Measurements from ENCODE around the gene SIX4.

SIX4 gene

DNA sequence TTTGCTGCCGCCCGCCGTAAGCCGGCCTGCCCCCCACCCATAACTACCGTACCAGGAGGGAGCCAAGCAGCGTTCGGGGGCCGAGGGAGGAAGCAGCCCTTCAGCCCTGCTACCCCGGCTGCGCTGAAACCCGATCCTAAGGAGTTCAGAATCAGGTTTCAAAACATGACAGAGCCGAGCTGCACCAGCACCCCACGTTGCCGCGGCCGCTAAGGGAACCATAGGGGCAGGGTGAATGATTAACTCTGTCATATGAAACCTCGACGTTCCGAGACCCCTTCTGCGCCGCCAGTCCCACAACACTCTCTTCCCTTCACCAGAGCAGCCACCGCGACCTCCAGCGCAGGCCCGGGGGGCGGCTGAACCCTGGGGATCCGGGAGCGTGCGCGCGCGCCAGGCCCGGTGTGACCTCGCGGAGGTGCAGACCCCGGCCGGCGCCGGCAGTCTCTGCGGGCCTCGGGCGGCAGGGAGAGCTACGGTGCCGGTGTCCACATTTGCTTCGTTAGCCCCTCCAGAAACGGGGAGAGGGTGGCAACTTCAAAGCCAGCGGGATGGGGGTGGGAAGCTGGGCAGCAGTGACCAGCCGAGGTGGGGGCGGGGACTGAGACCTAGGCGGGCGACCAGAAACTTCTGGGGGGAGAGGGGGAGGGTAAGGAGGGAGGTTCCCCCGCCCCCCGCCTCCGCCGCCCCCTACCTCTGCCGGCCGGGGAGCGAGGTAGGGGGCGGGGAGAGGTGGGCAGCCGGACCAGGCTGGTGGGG is 1.6 kb downstream of the SIX4 start:
- in situ Hi-C loops (cut with HindIII; ENCODE audit: low sequenced_read_pairs), result no loop called here

DNA sequence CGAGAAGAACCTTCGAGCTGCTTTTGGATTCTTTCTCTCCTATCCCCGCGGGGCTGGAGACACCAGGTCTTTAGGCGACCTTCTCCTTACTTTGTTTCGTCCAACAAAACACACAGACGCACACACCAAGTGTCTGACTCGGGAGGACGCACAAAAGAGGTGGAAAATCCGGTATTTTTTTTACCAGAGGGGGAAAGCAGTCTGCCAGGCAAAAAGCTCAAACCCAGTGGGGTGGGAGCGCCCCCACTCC is 2.1 kb downstream of the SIX4 start:
- in situ Hi-C loops (cut with HindIII; ENCODE audit: low sequenced_read_pairs), result no loop called here

DNA sequence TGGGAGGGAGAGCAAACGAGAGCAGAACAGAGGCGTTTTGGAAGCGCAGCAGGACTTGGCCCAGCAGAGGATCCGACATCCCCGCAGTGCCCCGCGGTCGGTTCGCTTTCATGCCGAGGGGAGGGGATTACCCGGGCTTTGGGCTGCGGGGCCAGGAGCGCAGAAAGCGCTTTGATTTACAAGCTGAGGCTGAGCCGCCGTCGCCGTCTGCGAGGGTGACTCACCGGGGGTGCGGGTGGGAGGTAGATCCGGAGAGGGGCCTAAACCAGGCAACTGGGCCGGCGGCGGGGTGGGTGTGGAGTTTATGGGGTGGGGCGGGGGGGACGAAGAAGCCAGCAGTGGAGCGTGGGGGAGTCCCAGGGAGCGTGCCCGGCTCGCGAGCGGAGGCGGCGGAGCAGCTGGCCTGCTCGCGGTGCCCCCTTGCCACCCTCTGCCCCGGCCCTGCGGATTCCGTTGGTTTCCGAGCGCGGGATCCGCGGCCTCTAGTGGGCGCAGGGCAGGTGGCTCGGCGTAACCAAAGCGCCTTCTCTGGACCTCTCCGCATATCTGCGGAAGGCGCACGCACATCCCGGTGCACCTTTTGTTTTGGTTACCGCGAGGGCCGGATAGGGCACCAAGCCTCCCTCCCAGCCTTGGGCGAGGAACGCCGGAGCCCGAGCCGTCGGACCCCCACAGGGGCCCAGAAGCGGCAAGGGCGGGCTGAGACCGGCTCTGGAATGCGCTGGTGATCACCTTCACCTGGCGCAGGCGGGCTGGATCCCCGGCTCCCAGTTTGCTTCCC is 2.6 kb downstream of the SIX4 start:
- in situ Hi-C loops (cut with HindIII; ENCODE audit: low sequenced_read_pairs), result no loop called here

DNA sequence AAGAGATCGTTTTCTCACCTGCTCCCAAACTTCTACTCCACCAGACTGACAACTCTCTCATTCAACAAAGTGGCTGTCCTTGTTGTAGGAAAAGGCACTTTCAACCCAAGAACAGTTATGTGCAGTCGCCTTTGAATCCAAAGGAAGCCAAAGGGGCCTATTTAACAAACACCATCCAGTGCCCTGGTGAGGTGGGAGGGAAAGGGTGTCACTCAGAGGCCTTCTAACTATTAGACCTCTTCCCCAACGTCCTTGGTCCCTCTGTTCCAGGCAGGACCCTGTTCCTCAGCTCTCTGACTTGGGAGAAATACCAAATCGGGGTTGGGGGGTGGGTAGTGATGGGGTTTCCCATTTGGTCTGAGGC is 3.2 kb downstream of the SIX4 start:
- in situ Hi-C loops (cut with HindIII; ENCODE audit: low sequenced_read_pairs), result no loop called here

DNA sequence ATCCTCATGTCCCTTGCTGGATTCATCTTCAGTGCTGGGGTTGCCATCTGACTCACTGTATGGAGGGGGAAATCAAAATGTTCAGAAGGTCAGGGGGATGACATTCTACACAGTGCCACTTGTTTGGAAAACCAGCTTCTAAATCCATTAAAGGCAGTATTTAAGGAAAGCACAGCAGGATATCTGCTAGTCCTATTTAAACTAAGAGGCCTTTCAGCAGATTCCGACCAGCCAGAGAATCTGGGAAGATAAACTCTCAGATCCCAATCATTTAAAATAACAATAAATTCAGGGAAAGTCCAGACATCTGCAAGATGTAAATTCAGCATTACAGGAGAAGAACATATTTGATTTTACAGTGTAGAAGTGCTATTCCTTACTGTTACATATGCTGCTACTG is 3.8 kb downstream of the SIX4 start:
- in situ Hi-C loops (cut with HindIII; ENCODE audit: low sequenced_read_pairs), result no loop called here

DNA sequence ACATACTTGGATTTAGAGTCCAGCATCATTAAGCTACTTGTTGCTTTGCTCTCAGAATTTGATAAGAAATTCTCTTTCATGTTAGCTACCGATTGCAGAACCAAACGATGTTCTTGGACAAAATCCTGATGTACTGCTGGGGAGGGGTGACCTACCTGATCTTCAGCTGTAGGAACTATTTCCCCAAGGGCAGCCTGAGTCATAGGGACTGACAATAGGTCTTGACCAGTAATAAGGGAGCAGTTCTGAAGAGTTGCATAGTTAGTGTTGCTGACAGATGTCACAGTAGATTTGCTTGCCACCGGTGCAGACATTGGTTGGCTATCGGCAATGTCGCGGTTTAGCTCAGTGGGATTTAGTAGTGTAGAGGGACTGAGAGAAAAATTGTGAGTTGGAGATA is 10.6 kb downstream of the SIX4 start:
- in situ Hi-C loops (cut with HindIII; ENCODE audit: low sequenced_read_pairs), result no loop called here

DNA sequence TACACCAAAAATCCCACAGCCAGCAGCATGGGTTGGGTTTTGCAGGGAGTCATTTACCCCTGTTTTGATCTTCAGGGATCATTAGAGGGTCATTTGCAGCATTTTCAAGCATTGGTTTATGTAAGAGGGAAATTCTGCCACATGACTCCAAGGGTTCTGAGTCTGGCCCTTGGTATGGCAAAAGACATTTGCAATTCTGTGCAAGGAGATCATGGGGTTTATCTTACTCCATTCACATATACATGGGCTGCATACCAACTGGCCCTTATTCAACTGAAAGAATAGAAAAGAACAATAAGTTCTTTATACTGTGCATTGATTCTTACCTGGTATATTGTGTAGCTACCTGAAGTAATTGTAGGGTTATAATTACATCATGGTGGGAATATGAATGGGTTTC is 13.7 kb downstream of the SIX4 start:
- in situ Hi-C loops (cut with HindIII; ENCODE audit: low sequenced_read_pairs), result no loop called here

DNA sequence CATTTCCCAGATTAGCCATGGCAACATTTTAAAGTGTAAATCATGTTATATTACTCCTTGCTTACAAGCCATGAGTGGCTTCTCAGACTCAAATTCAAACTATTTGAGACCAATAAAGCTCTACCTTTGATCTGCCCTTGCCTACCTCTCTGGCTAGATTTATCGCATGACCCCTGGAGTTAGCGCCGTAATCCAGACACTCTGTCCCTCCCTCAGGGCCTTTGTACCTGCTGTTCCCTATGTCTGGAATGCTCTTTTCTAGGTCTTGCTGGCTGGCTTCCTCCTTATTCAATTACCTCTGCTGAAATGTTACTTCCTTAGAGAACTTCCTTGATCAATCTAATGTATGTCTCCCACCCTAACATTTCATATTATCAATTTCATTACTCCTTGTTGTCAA is 16.3 kb downstream of the SIX4 start:
- in situ Hi-C loops (cut with HindIII; ENCODE audit: low sequenced_read_pairs), result no loop called here

DNA sequence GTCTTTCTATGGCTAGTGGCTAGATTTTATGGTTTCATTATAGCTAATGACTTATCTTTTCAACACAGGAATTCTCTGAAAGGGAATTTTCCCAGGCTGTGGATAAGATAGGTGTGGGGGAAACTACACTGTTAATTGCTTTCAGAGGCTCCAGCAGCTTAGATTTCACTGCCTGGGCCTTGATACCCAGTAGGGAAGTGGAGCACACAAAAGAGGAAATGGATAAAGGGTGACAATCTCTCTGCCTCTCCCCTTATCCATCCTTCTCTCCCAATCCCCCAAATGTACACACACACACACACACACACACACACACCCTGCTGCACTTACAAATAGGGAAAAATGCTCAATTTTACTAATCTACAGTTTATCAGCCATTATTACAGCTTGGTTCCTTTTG is 19.1 kb downstream of the SIX4 start:
- in situ Hi-C loops (cut with HindIII; ENCODE audit: low sequenced_read_pairs), result no loop called here

DNA sequence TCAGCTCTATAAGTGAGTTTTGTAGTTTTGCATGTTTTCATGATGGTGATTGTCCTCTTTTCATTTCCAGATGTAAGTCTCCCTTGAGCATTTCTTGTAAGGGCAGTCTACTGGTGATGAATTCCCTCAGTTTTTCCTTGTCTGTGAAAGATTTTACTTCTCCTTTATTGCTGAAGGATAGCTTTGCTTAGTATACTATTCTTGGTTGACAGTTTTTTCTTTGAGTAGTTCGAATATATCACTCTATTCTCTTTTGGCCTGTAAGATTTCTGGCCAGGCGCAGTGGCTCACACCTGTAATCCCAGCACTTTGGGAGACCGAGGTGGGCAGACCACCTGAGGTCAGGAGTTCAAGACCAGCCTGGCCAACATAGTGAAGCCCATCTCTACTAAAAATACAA is 23.6 kb downstream of the SIX4 start:
- in situ Hi-C loops (cut with HindIII; ENCODE audit: low sequenced_read_pairs), result no loop called here

DNA sequence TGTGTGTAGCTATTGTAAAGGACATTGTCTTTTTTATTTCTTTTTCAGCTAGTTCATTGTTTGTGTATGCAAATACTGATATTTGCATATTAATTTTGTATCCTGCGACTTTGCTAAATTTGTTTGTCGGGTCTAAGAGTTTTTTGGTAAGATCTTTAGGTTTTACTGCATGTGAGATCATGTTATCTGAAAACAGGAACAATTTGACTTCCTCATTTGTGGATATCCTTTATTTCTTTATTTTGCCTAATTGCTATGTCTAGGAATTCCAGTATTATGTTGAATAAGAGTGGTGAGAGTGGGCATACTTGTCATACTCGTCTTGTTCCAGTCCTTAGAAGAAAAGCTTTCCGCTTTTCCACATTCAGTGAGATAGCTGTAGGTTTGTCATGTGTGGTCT is 28.8 kb downstream of the SIX4 start:
- in situ Hi-C loops (cut with HindIII; ENCODE audit: low sequenced_read_pairs), result no loop called here

DNA sequence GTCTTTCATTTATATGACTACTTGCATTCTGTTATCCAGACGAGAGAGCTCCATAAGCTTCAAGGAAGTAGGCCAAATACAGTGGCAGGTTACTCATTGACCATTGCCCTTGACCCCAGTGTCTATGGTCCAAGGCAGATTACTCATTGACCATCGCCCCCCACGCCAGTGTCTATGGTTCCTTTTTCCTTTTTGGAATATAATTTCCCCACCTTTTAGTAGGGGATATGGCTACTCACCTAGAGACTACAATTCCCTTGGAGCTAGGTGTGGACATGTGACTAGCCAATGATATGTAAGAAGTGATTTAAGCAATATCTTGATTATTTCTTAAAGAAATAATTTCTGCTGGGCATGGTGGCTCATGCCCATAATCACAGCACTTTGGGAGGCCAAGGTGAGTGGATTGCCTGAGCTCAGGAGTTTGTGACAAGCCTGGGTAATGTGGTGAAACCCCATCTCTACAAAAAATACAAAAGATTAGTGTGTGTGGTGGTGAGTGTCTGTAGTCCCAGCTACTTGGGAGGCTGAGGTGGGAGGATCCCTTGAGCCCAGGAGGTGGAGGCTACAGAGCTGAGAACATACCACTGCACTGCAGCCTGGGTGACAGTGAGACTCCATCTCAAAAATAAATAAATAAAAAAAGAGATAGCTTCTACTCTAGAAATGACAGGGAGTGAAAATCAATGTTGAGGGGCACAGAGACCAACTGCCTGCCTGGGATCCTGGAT is 32.6 kb downstream of the SIX4 start:
- in situ Hi-C loops (cut with HindIII; ENCODE audit: low sequenced_read_pairs), result no loop called here

DNA sequence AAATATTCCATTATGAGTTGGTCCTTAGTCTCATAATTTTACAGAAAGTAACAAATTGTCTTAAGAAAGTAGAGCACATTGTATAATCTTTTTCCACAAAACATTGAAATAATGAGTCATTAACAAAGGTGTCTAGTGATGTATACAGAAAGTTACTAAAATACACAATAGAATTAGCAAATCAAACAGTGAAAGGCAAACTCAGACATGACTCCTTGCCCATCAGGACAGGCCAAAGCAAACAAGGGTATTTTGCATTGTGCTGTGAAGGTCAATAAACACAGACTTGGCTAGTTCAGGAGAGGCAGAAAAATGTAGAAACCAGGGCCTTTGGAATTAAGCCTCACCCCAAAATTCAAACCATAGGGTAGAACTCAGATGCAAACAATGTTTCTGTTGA is 37.3 kb downstream of the SIX4 start:
- in situ Hi-C loops (cut with HindIII; ENCODE audit: low sequenced_read_pairs), result no loop called here

DNA sequence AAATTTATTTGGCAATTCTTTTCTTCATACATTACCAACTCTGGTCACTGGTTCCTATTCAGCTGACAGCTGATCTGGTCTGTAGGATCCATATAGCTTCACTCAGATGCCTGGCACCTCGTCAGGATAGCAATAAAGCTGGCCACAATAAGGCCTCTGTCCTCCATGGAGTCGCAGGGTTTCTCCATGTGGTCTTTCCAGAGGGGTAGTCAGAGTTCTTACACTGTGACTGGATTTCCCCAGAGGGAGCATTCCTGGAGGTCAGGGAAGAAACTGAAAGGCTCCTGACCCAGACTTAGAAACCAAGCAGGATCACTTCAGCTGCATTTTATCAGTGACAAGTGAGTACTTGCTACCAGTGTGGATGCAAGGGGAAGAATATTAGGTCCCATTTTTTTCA is 39.9 kb downstream of the SIX4 start:
- in situ Hi-C loops (cut with HindIII; ENCODE audit: low sequenced_read_pairs), result no loop called here

DNA sequence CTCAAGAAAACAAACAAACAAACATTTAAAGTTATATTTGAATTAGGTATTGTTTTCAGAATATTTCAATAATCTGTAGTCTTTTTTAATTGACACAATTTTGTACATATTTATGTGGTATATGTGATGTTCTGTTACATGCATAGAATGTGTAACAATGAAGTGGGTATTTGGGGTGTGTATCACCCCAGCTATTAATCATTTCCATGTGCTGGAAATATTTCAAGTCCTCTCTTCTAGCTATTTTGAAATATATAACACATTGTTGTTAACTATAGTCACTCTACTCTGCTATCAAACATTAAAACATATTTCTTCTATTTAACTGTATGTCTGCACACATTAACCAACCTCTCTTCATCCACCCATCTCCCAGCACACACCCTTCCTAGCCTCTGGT is 42.9 kb downstream of the SIX4 start:
- in situ Hi-C loops (cut with HindIII; ENCODE audit: low sequenced_read_pairs), result no loop called here

DNA sequence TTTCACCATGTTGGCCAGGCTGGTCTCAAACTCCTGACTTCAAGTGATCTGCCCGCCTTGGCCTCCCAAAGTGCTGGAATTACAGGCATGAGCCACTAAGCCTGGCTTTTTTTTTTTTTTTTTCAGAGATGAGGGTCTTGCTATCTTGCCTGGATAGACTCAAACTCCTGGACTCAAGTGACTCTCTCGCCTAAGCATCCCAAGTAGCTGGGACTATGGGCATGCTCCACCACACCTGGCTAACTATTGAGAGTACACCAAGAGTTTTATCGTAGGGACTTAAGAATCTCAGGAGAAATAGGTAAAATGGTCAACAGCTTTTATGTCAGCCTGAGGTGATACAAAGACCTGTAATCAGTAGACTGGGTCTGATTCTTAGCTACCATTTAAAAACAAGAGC is 43.6 kb downstream of the SIX4 start:
- in situ Hi-C loops (cut with HindIII; ENCODE audit: low sequenced_read_pairs), result no loop called here

DNA sequence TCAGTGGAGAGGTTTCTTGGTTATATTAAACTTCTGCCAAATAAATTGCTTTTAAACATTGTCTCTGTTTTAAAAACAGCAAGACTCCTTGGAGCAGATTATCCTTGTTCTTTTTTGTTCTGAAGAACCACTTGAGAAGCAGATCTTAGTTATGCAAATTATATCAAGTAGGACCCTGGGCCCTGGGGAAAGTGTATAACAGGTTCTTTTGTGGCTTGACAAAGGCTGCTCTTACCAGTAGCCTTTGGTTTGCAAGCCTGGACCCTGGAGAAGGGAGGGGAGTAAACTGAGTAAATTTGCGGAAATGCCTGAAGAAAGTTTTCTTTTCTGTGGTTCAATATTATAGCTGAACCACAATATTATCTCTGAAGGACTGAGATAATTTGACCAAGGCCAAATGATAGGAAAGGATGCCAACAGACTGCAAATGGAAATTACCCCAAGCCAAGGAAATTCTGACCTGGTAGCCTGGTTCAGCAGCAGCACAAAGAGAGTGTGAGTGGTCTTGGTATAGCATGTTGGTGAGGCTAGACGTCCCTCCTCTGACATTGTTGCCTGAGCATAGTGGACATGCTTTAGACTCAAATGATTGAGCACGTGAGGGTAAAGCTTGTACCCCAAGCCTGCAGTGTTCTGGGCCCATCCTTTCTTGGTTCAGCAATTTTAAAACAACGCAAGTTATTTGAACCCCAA is 44.4 kb downstream of the SIX4 start:
- in situ Hi-C loops (cut with HindIII; ENCODE audit: low sequenced_read_pairs), result no loop called here

DNA sequence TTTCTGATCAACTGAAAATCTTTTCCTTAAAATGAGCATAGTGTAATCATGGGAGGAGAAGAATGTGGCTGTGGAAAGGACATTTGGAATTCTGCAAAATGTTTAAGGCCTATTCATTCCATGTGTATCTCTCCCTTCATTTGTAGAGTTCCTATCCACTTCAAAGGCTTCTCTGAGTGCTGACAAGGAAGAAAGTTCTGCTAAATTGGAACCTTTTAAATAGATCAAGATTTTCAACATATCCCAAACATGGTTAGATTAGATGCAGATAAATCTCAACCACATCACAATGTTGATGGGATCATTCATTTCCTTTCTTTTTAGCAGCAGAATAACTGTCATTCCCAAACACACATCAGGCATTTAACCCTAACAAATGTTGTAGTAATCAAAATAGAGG is 46.5 kb downstream of the SIX4 start:
- in situ Hi-C loops (cut with HindIII; ENCODE audit: low sequenced_read_pairs), result no loop called here

DNA sequence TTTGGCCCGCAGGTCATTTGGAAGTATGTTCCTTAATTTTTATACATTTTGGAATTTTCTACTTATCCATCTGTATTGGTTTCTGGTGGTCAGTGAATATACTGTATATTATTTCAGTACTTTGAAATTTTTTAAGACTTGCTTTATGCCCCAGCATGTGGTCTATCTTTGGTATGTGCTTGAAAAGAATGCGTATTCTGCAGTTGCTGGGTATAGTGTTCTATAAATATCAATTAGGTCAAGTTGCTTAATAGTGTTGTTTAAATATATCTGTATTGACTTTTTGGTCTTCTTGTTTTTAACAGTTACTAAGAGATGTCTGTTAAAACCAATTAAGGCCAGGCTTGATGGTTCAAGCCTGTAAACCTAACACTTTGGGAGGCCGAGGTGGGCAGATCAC is 53.2 kb downstream of the SIX4 start:
- in situ Hi-C loops (cut with HindIII; ENCODE audit: low sequenced_read_pairs), result no loop called here

DNA sequence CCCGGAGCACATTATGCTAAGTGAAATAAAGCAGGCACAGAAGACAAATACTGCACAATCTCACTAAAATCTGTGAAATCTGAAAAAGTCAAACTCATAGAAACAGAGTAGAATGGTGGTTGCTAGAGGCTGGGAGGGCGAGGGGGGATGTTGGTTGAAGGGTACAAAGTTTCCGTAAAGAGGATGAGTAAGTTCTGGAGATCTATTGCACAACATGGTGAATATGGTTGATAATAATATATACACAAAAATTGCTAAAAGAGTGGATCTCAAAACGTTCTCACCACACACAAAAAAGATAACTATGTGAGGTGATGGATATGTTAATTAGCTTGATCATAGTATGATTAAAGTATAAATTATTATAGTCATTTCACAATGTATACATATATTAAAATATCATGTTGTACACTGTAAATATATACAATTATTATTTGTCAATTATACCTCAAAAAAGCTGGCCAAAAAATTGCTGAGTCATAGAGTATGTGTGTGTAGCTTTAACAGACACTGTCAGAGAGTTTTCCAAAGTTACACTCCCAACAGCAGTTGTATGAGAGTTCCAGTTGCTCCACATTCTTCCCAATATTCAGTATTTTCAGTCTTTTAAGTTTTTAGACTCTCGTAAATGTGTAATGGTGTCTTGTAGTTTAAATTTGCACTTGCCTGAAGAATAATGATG is 55.6 kb downstream of the SIX4 start:
- in situ Hi-C loops (cut with HindIII; ENCODE audit: low sequenced_read_pairs), result no loop called here

DNA sequence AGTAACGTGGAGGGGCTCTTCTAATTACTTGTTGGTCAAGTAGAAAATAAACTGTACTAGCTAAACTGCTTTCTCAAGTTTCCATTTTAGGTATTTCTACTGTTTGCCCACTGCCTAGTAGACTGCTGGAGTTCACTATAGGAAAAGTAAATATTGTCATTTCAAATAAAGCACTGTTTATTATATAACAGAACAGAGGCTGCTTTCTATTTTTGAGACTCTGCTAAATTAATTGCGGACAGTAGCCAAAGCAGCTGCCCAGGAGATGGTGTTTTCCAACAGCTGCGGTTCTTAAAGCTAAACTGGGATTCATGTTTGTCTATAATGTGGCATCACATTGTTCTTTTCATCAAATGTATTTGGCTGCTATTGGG is 59.0 kb downstream of the SIX4 start:
- in situ Hi-C loops (cut with HindIII; ENCODE audit: low sequenced_read_pairs), result no loop called here

Data from endothelial cell of hepatic sinusoid (primary cell).